Dendritic cell treated with granulocyte-macrophage colony-stimulating factor and Interleukin-4, amounts not matched to agents 40 ng/mL and 50 ng/mL, for 4 days (primary cell): ENCODE measurements around the gene MAB21L2.
"Not testable (repeated sequence)": the region's sequence is repeated elsewhere in the genome, so short reads cannot be mapped to it uniquely, and the experiment has no call there.

ENCODE experiments used
- H3K27ac Mint-ChIP-seq: one replicate; pipeline ENCODE4 v1.8.0; 2022; ENCODE audit warnings: mild to moderate bottlenecking, mixed read lengths
- H3K27me3 Mint-ChIP-seq: one replicate; pipeline ENCODE4 v1.8.0; 2022; ENCODE audit warnings: mild to moderate bottlenecking, mixed read lengths
- H3K36me3 Mint-ChIP-seq: one replicate; pipeline ENCODE4 v1.8.0; 2022; ENCODE audit warnings: low read depth, mixed read lengths
- H3K4me1 Mint-ChIP-seq: one replicate; pipeline ENCODE4 v1.8.0; 2022; ENCODE audit warnings: low read depth, mixed read lengths
- H3K4me3 Mint-ChIP-seq: one replicate; pipeline ENCODE4 v1.8.0; 2022; ENCODE audit warnings: mild to moderate bottlenecking, moderate library complexity, mixed read lengths
- H3K9me3 Mint-ChIP-seq: one replicate; pipeline ENCODE4 v1.8.0; 2022; ENCODE audit warnings: mixed read lengths
- intact Hi-C: fragments of 100-400 bp; cut with micrococcal nuclease; formaldehyde crosslinking; loops from one replicate; pipeline ENCODE4 v1.15.0; 2022

Gene MAB21L2

GRCh38 chr4:150564967-150565366 is 17.0 kb upstream of the MAB21L2 start:
- H3K9me3 Mint-ChIP-seq, intact Hi-C loops, H3K4me3 Mint-ChIP-seq, H3K36me3 Mint-ChIP-seq, H3K27ac Mint-ChIP-seq, H3K27me3 Mint-ChIP-seq, H3K4me1 Mint-ChIP-seq: not testable (repeated sequence)

GRCh38 chr4:150567070-150567469 is 14.9 kb upstream of the MAB21L2 start:
- H3K9me3 Mint-ChIP-seq = peaks cover 8% of the 10 kb centered on the region
- no peaks in the 10 kb centered on the region for H3K4me1 Mint-ChIP-seq
- H3K36me3 Mint-ChIP-seq = no peaks in the 10 kb centered on the region
- H3K27me3 Mint-ChIP-seq = no peaks in the 10 kb centered on the region
- no peak overlapping the region for H3K4me3 Mint-ChIP-seq
- intact Hi-C loops = no loop called here
- H3K27ac Mint-ChIP-seq = no peak overlapping the region

- intact Hi-C loops = no loop called here
- Mint-ChIP-seq H3K27ac (no peak overlapping the region), H3K4me1 (no peaks in the 10 kb centered on the region), H3K4me3 (no peak overlapping the region), H3K36me3 (no peaks in the 10 kb centered on the region), H3K9me3 (peaks cover 8% of the 10 kb centered on the region), H3K27me3 (no peaks in the 10 kb centered on the region)
These were observed 12.5 kb upstream of the MAB21L2 start for GRCh38 chr4:150569384-150569987.

- no peak overlapping the region for H3K27ac Mint-ChIP-seq
- intact Hi-C loops = no loop called here
- H3K4me3 Mint-ChIP-seq = no peak overlapping the region
- no peaks in the 10 kb centered on the region for H3K27me3 Mint-ChIP-seq
- H3K9me3 Mint-ChIP-seq = peaks cover 3% of the 10 kb centered on the region
- H3K36me3 Mint-ChIP-seq = no peaks in the 10 kb centered on the region
- H3K4me1 Mint-ChIP-seq = no peaks in the 10 kb centered on the region
These were observed 11.9 kb upstream of the MAB21L2 start for GRCh38 chr4:150569998-150570535.

GRCh38 chr4:150570862-150571261 is 11.1 kb upstream of the MAB21L2 start:
- H3K36me3 Mint-ChIP-seq = no peaks in the 10 kb centered on the region
- H3K27me3 Mint-ChIP-seq = no peaks in the 10 kb centered on the region
- no peak overlapping the region for H3K4me3 Mint-ChIP-seq
- H3K4me1 Mint-ChIP-seq = no peaks in the 10 kb centered on the region
- H3K27ac Mint-ChIP-seq = no peak overlapping the region
- no peaks in the 10 kb centered on the region for H3K9me3 Mint-ChIP-seq
- intact Hi-C loops = no loop called here

- H3K4me3 Mint-ChIP-seq = no peak overlapping the region
- H3K9me3 Mint-ChIP-seq = no peaks in the 10 kb centered on the region
- no peak overlapping the region for H3K27ac Mint-ChIP-seq
- intact Hi-C loops = no loop called here
- H3K27me3 Mint-ChIP-seq = no peaks in the 10 kb centered on the region
- H3K4me1 Mint-ChIP-seq = no peaks in the 10 kb centered on the region
- no peaks in the 10 kb centered on the region for H3K36me3 Mint-ChIP-seq
These were observed 9.0 kb upstream of the MAB21L2 start for GRCh38 chr4:150572704-150573504.

- intact Hi-C loops = no loop called here
- Mint-ChIP-seq H3K36me3 (no peaks in the 10 kb centered on the region), H3K9me3 (no peaks in the 10 kb centered on the region), H3K4me1 (no peaks in the 10 kb centered on the region), H3K27ac (no peak overlapping the region), H3K4me3 (no peak overlapping the region), H3K27me3 (no peaks in the 10 kb centered on the region)
These were observed 8.4 kb upstream of the MAB21L2 start for GRCh38 chr4:150573534-150573933.

GRCh38 chr4:150574678-150575077 is 7.3 kb upstream of the MAB21L2 start:
- Mint-ChIP-seq H3K36me3 (peaks cover 6% of the 10 kb centered on the region), H3K4me3 (no peak overlapping the region), H3K9me3 (peaks cover 6% of the 10 kb centered on the region), H3K27ac (no peak overlapping the region), H3K27me3 (no peaks in the 10 kb centered on the region), H3K4me1 (no peaks in the 10 kb centered on the region)
- intact Hi-C loops = no loop called here

GRCh38 chr4:150577796-150578195 is 4.2 kb upstream of the MAB21L2 start:
- Mint-ChIP-seq H3K27ac (no peak overlapping the region), H3K4me1 (no peaks in the 10 kb centered on the region), H3K9me3 (peaks cover 31% of the 10 kb centered on the region), H3K27me3 (no peaks in the 10 kb centered on the region), H3K4me3 (no peak overlapping the region), H3K36me3 (peaks cover 22% of the 10 kb centered on the region)
- intact Hi-C loops = no loop called here

- no peak overlapping the region for H3K27ac Mint-ChIP-seq
- intact Hi-C loops = no loop called here
- peaks cover 33% of the 10 kb centered on the region for H3K36me3 Mint-ChIP-seq
- no peaks in the 10 kb centered on the region for H3K4me1 Mint-ChIP-seq
- H3K9me3 Mint-ChIP-seq = peaks cover 43% of the 10 kb centered on the region
- no peaks in the 10 kb centered on the region for H3K27me3 Mint-ChIP-seq
- no peak overlapping the region for H3K4me3 Mint-ChIP-seq
These were observed 3.0 kb upstream of the MAB21L2 start for GRCh38 chr4:150578745-150579501.

GRCh38 chr4:150579551-150580234 is 2.3 kb upstream of the MAB21L2 start:
- Mint-ChIP-seq H3K36me3 (peaks cover 40% of the 10 kb centered on the region), H3K4me3 (no peak overlapping the region), H3K27me3 (no peaks in the 10 kb centered on the region), H3K4me1 (no peaks in the 10 kb centered on the region), H3K9me3 (peaks cover 46% of the 10 kb centered on the region), H3K27ac (no peak overlapping the region)
- intact Hi-C loops = no loop called here

GRCh38 chr4:150580306-150580705 is 1.6 kb upstream of the MAB21L2 start:
- peaks cover 40% of the 10 kb centered on the region for H3K36me3 Mint-ChIP-seq
- no peaks in the 10 kb centered on the region for H3K4me1 Mint-ChIP-seq
- no peak overlapping the region for H3K27ac Mint-ChIP-seq
- H3K27me3 Mint-ChIP-seq = no peaks in the 10 kb centered on the region
- intact Hi-C loops = no loop called here
- peaks cover 46% of the 10 kb centered on the region for H3K9me3 Mint-ChIP-seq
- no peak overlapping the region for H3K4me3 Mint-ChIP-seq

GRCh38 chr4:150581056-150581605 is 820 bp upstream of the MAB21L2 start:
- no peak overlapping the region for H3K4me3 Mint-ChIP-seq
- no peaks in the 10 kb centered on the region for H3K27me3 Mint-ChIP-seq
- intact Hi-C loops = no loop called here
- H3K27ac Mint-ChIP-seq = no peak overlapping the region
- H3K9me3 Mint-ChIP-seq = peaks cover 46% of the 10 kb centered on the region
- H3K36me3 Mint-ChIP-seq = peaks cover 40% of the 10 kb centered on the region
- H3K4me1 Mint-ChIP-seq = no peaks in the 10 kb centered on the region
